Loucy (cell line): ENCODE results near the gene STYXL2.

Experiments used
- H2AFZ ChIP-seq: fragments of 200-600 bp; sonication (generic); 2 replicates; pipeline ENCODE4 v1.6.0; 2016; ENCODE audit warnings: antibody characterized with exemption, mild to moderate bottlenecking, low read length, moderate library complexity
- H3F3A ChIP-seq: fragments of 200-600 bp; 2 replicates; pipeline ENCODE4 v1.6.0; 2016; ENCODE audit warnings: antibody characterized with exemption, low read depth, mild to moderate bottlenecking
- H3K27me3 ChIP-seq: fragments of 200-600 bp; sonication (generic); 2 replicates; pipeline ENCODE4 v1.6.1; 2014; ENCODE audit warnings: low read length, mild to moderate bottlenecking; ENCODE audit not compliant: insufficient read depth, poor library complexity, severe bottlenecking
- H3K36me3 ChIP-seq: fragments of 200-600 bp; sonication (generic); 2 replicates; pipeline ENCODE4 v1.6.1; 2016; ENCODE audit warnings: low read length; ENCODE audit not compliant: insufficient read depth
- H3K4me1 ChIP-seq: fragments of 200-600 bp; sonication (generic); 2 replicates; pipeline ENCODE4 v1.5.1; 2014; ENCODE audit warnings: low read length, mild to moderate bottlenecking; ENCODE audit not compliant: insufficient read depth, poor library complexity, severe bottlenecking
- H3K4me2 ChIP-seq: fragments of 200-600 bp; sonication (generic); 2 replicates; pipeline ENCODE4 v1.6.0; 2014; ENCODE audit warnings: antibody characterized with exemption, low read length, low read depth, mild to moderate bottlenecking; ENCODE audit not compliant: poor library complexity, severe bottlenecking
- H3K4me3 ChIP-seq: fragments of 200-600 bp; sonication (generic); 2 replicates; pipeline ENCODE4 v1.5.1; 2014; ENCODE audit warnings: low read length, mild to moderate bottlenecking, mixed read lengths; ENCODE audit not compliant: poor library complexity, severe bottlenecking
- H3K79me2 ChIP-seq: fragments of 200-600 bp; sonication (generic); 2 replicates; pipeline ENCODE4 v1.6.1; 2014; ENCODE audit warnings: low read length; ENCODE audit not compliant: insufficient read depth
- H3K9ac ChIP-seq: fragments of 200-600 bp; sonication (generic); 2 replicates; pipeline ENCODE4 v1.6.0; 2014; ENCODE audit warnings: mild to moderate bottlenecking, low read depth, low read length, moderate library complexity; ENCODE audit not compliant: poor library complexity, severe bottlenecking
- H3K9me2 ChIP-seq: fragments of 200-600 bp; sonication (generic); replicated peaks from 2 replicates; pipeline ENCODE4 v1.6.1; 2016; ENCODE audit warnings: low read depth, low read length, mixed read lengths
- H3K9me3 ChIP-seq: fragments of 200-600 bp; sonication (generic); 2 replicates; pipeline ENCODE4 v1.6.1; 2014; ENCODE audit warnings: mild to moderate bottlenecking, antibody characterized with exemption, low read length, low read depth; ENCODE audit not compliant: insufficient read depth
- H4K20me1 ChIP-seq: fragments of 200-600 bp; sonication (generic); 2 replicates; pipeline ENCODE4 v1.6.0; 2014; ENCODE audit warnings: antibody characterized with exemption, low read length, mild to moderate bottlenecking; ENCODE audit not compliant: insufficient read depth, poor library complexity, severe bottlenecking
- EZH2phosphoT487 ChIP-seq: fragments of 200-600 bp; IDR thresholded peaks from 2 replicates; pipeline ENCODE4 v1.6.1; 2018; ENCODE audit warnings: antibody characterized with exemption, mild to moderate bottlenecking, moderate library complexity, borderline replicate concordance
- TF ChIP-seq, protein P1 (sequence below): fragments of 200-600 bp; sonication (generic); conservative IDR thresholded peaks from 2 replicates; pipeline ENCODE4 v1.5.1; 2014; ENCODE audit warnings: mild to moderate bottlenecking, antibody characterized with exemption, low read length

Gene STYXL2

DNA sequence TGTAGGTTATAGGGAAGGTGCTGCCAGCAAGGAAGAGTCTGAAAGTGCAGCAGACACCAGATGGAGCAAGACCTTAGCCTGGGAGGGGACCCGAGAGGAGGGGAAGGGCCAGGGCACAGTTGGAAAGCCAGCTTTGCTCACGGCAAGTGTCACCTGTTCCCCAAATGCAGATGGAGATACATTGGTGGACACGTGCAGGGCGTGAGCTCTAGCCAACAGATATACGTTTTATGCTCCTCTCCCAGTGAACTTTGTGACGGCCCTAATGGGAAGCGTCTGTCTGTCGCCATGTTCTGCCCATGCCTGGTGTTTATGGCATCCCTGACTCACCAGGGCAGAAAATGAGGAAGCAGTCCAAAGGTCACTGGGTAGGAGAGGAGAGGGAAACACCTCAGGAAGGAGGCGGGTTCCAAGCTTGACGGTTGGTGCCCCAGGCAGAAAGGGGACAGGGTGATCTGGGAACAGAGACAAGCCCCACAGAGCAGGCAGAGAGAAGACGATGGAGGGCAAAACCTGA, 11.3 kb upstream of the STYXL2 start:
- Histone ChIP-seq H3F3A (no peaks in the 10 kb centered on the region), H3K9me3 (no peaks in the 10 kb centered on the region), H3K4me1 (peaks cover 86% of the 10 kb centered on the region), H3K4me3 (peak overlapping the region; percentile 4), H3K36me3 (no peaks in the 10 kb centered on the region), H3K27me3 (no peaks in the 10 kb centered on the region), H3K79me2 (peaks cover 100% of the 10 kb centered on the region), H3K9me2 (no peaks in the 10 kb centered on the region), H3K4me2 (peak overlapping the region; percentile 96), H2AFZ (no peak overlapping the region), H3K9ac (peak overlapping the region; percentile 94), H4K20me1 (peaks cover 23% of the 10 kb centered on the region)
- no peak for TF ChIP-seq EZH2phosphoT487
- TF ChIP-seq, protein P1, sequence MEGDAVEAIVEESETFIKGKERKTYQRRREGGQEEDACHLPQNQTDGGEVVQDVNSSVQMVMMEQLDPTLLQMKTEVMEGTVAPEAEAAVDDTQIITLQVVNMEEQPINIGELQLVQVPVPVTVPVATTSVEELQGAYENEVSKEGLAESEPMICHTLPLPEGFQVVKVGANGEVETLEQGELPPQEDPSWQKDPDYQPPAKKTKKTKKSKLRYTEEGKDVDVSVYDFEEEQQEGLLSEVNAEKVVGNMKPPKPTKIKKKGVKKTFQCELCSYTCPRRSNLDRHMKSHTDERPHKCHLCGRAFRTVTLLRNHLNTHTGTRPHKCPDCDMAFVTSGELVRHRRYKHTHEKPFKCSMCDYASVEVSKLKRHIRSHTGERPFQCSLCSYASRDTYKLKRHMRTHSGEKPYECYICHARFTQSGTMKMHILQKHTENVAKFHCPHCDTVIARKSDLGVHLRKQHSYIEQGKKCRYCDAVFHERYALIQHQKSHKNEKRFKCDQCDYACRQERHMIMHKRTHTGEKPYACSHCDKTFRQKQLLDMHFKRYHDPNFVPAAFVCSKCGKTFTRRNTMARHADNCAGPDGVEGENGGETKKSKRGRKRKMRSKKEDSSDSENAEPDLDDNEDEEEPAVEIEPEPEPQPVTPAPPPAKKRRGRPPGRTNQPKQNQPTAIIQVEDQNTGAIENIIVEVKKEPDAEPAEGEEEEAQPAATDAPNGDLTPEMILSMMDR: no peak

DNA sequence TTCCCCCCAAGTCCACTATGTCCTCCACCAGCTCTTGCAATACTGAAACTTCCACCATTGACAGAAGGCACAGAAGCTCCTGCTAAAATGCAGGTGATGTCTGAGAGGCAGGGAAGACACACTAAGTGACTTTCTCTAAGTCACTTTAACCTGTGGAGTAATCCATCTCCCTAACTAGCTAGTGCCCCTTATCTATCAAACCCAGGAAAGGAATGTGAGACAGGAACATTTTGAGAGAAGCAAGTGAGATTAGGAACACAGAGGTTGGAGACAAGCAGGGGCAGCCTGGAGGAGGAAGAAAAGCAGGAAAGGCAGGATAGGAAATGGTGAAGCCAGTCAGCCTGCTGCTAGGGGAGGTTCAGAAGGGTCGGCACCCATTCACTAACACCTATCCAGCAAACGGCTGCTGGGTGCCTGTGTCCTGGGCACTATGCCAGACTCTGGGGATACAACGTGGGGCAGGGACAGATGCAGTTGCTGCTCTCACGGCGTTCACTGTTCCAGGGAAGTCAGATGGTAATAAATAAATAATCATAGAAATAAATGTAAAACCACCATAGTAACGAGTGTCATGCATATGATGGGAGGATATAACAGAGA, 10.7 kb upstream of the STYXL2 start:
- peak overlapping the region; percentile 94 for H3K9ac ChIP-seq
- no peak overlapping the region for H2AFZ ChIP-seq
- peak overlapping the region; percentile 96 for H3K4me2 ChIP-seq
- H3K4me3 ChIP-seq: peak overlapping the region; percentile 4
- H3K4me1 ChIP-seq: peaks cover 85% of the 10 kb centered on the region
- peaks cover 100% of the 10 kb centered on the region for H3K79me2 ChIP-seq
- H3K9me2 ChIP-seq: no peaks in the 10 kb centered on the region
- H3K27me3 ChIP-seq: no peaks in the 10 kb centered on the region
- H3F3A ChIP-seq: no peaks in the 10 kb centered on the region
- peaks cover 26% of the 10 kb centered on the region for H4K20me1 ChIP-seq
- TF ChIP-seq EZH2phosphoT487: no peak
- TF ChIP-seq, protein P1: no peak
- H3K36me3 ChIP-seq: no peaks in the 10 kb centered on the region
- H3K9me3 ChIP-seq: no peaks in the 10 kb centered on the region

DNA sequence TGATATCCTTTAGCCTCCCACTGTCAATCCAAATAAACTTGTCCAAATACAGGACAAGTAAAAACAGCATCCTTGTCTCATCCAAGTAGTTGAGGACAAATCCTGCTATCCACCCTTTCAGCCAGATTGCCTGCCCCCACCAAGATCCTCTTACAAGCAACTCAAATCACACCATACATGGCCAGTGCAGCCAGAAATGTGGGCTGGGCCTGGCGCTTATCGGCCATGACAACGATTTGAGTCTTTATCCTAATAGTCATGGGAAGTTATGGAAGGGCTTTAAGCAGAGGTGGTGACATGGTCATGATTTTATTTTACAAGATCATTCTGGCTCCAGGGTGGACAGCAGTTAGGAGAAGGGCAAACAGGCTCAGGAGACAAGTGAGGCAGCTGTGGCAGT, 10.0 kb upstream of the STYXL2 start:
- Histone ChIP-seq H3F3A (no peaks in the 10 kb centered on the region), H3K36me3 (no peaks in the 10 kb centered on the region), H4K20me1 (peaks cover 22% of the 10 kb centered on the region), H2AFZ (no peak overlapping the region), H3K4me1 (peaks cover 86% of the 10 kb centered on the region), H3K27me3 (no peaks in the 10 kb centered on the region), H3K9me2 (no peaks in the 10 kb centered on the region), H3K4me3 (peak overlapping the region; percentile 80), H3K79me2 (peaks cover 100% of the 10 kb centered on the region), H3K9me3 (no peaks in the 10 kb centered on the region), H3K4me2 (peak overlapping the region; percentile 96), H3K9ac (peak overlapping the region; percentile 94)
- TF ChIP-seq EZH2phosphoT487: no peak
- TF ChIP-seq, protein P1: no peak
